Upper lobe of left lung (tissue), 4 donors: ENCODE results near the gene LSP1.

Experiments used
- EP300 ChIP-seq, 4 donors: sonication (generic); formaldehyde crosslinking; IDR thresholded peaks; one replicate each; pipeline ENCODE4 v1.5.1; 2017; ENCODE audit warnings: antibody characterized with exemption in 4 of 4, control low read depth in 2 of 4
- POLR2A ChIP-seq, 4 donors: fragments of 450-650 bp; IDR thresholded peaks; one replicate each; pipeline ENCODE4 v1.5.1; 2016 to 2017; ENCODE audit warnings: antibody characterized with exemption in 4 of 4, mild to moderate bottlenecking in 2 of 4
- POLR2AphosphoS5 ChIP-seq, 2 donors: sonication (generic); formaldehyde crosslinking; IDR thresholded peaks; one replicate each; pipeline ENCODE4 v1.5.1; 2017; ENCODE audit warnings: antibody characterized with exemption in 2 of 2
- TF ChIP-seq, protein P1 (sequence below), 6 experiments: fragments of 450-650 bp in 4 of 6; fragments of 200-600 bp in 2 of 6; sonication (generic) in 2 of 6; IDR thresholded peaks; one replicate each; pipeline ENCODE4 v1.5.1; 2016 to 2019; ENCODE audit warnings: antibody characterized with exemption in 6 of 6

DNA sequence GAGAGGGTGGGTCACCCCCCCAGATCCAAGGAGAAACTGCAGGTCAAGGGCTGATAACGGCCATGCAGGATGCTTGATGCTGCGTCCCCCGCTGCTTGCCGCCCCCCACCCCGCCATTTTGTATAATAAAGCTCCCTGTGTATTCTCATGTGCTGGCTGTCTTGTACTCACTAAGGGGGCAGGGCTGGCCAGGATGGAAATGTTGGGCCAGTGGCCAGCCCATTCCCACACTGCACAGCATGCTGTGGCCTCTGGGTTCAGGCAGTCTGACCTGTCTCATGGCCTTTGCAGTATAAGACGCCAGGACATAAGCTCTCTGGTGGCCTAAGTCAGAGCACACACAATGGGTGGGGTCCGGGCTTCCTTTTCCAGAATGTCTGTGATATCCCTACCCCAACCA, 39.2 kb downstream of the LSP1 start:
- TF ChIP-seq, protein P1, sequence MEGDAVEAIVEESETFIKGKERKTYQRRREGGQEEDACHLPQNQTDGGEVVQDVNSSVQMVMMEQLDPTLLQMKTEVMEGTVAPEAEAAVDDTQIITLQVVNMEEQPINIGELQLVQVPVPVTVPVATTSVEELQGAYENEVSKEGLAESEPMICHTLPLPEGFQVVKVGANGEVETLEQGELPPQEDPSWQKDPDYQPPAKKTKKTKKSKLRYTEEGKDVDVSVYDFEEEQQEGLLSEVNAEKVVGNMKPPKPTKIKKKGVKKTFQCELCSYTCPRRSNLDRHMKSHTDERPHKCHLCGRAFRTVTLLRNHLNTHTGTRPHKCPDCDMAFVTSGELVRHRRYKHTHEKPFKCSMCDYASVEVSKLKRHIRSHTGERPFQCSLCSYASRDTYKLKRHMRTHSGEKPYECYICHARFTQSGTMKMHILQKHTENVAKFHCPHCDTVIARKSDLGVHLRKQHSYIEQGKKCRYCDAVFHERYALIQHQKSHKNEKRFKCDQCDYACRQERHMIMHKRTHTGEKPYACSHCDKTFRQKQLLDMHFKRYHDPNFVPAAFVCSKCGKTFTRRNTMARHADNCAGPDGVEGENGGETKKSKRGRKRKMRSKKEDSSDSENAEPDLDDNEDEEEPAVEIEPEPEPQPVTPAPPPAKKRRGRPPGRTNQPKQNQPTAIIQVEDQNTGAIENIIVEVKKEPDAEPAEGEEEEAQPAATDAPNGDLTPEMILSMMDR (IDR thresholded peaks at IDR 0.05) = no peak
- no peak for TF ChIP-seq POLR2A (IDR thresholded peaks at IDR 0.05)
- TF ChIP-seq POLR2AphosphoS5 (IDR thresholded peaks at IDR 0.05) = no peak
- no peak for TF ChIP-seq EP300 (IDR thresholded peaks at IDR 0.05)
